ENCODE results near the gene DNM3. TPM values are rescaled to one million over a fixed set of nuclear protein-coding genes. Genes with fewer than 3 reads are reported as not detected.

Gene DNM3
- total RNA-seq, 2 experiments from 2014 or later = 1.6 to 1.8 TPM

DNA sequence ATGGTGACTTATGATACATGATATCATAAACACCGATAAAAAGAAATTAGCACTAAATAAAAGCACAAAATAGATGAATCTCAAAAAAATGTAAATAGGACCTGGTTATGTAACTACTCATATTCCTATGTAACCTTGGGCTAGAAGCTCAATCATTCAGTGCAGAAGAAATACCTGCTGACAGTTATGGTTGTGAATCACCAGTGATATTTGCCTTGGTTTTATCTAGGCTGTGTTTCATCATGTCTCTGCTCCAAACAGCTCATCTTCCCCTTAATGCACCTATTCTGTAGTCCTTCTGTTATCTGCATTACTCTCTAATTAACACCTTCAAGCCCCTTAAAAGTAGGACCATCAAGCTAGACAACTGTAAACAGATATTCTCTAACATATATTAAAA, 618.9 kb downstream of the DNM3 start:
- Mint-ChIP-seq H3K27me3 (no peaks in the 10 kb centered on the region), H3K27ac (no peak overlapping the region), H3K4me1 (ENCODE audit: low read depth) (no peaks in the 10 kb centered on the region), H3K9me3 (no peaks in the 10 kb centered on the region), H3K4me3 (no peak overlapping the region), H3K36me3 (ENCODE audit: low read depth) (no peaks in the 10 kb centered on the region)
- intact Hi-C loops (cut with DNase I, micrococcal nuclease) = no loop called here
- POLR2A ChIA-PET = no interaction called here
- Histone ChIP-seq H3K4me3 (ENCODE audit: low read length) (no peak overlapping the region), H3K4me1 (ENCODE audit: insufficient read depth, low read length) (no peaks in the 10 kb centered on the region), H3K36me3 (ENCODE audit: insufficient read depth, low read length) (no peaks in the 10 kb centered on the region), H3K9me3 (ENCODE audit: control insufficient read depth in 1 of 2, insufficient read depth in 1 of 2, low read length in 2 of 2) (no peaks in the 10 kb centered on the region), H3K27ac (ENCODE audit: low read depth in 1 of 2, low read length in 2 of 2) (no peak overlapping the region), H3K27me3 (ENCODE audit: control insufficient read depth in 1 of 2, insufficient read depth in 2 of 2, low read length in 2 of 2) (no peaks in the 10 kb centered on the region)
- TF ChIP-seq, protein P1, sequence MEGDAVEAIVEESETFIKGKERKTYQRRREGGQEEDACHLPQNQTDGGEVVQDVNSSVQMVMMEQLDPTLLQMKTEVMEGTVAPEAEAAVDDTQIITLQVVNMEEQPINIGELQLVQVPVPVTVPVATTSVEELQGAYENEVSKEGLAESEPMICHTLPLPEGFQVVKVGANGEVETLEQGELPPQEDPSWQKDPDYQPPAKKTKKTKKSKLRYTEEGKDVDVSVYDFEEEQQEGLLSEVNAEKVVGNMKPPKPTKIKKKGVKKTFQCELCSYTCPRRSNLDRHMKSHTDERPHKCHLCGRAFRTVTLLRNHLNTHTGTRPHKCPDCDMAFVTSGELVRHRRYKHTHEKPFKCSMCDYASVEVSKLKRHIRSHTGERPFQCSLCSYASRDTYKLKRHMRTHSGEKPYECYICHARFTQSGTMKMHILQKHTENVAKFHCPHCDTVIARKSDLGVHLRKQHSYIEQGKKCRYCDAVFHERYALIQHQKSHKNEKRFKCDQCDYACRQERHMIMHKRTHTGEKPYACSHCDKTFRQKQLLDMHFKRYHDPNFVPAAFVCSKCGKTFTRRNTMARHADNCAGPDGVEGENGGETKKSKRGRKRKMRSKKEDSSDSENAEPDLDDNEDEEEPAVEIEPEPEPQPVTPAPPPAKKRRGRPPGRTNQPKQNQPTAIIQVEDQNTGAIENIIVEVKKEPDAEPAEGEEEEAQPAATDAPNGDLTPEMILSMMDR (IDR thresholded peaks at IDR 0.05) = no peak
- DNase-seq = no peak
- no peak for ATAC-seq (ENCODE audit: poor library complexity)
- CTCF ChIA-PET = interaction anchor here (1.0 to 1.9 kb wide), 2 partner anchors 10 to 14 kb away, joined by 3 to 11 read pairs; no protein-coding TSS in a partner anchor

DNA sequence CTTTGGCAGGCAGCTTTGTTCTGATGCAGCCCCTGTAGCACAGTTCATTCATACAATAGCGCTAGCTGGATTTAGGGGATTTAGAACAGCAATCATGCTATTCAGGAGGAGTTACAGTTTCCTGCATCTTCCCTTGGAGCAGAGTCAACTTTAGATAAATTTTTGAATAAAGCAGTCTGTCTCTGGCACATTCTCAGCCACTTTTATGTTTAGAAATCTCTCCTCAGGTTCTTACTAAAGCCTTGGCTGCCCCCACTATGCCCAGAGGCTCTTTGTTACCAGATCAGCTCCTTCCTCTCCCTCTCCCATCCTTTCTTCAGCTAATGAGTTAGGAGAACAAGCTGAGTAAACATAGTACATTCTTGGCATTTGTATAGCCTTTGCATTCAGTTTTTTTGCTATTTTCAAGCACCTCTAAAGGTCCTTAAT, 619.6 kb downstream of the DNM3 start:
- Histone ChIP-seq H3K36me3 (ENCODE audit: insufficient read depth, low read length) (no peaks in the 10 kb centered on the region), H3K4me3 (ENCODE audit: low read length) (no peak overlapping the region), H3K9me3 (ENCODE audit: control insufficient read depth in 1 of 2, insufficient read depth in 1 of 2, low read length in 2 of 2) (no peaks in the 10 kb centered on the region), H3K4me1 (ENCODE audit: insufficient read depth, low read length) (no peaks in the 10 kb centered on the region), H3K27ac (ENCODE audit: low read depth in 1 of 2, low read length in 2 of 2) (no peak overlapping the region), H3K27me3 (ENCODE audit: control insufficient read depth in 1 of 2, insufficient read depth in 2 of 2, low read length in 2 of 2) (no peaks in the 10 kb centered on the region)
- TF ChIP-seq, protein P1 (IDR thresholded peaks at IDR 0.05) = no peak
- no peaks in the 10 kb centered on the region for H3K27me3 Mint-ChIP-seq
- intact Hi-C loops (cut with DNase I, micrococcal nuclease) = no loop called here
- H3K9me3 Mint-ChIP-seq = no peaks in the 10 kb centered on the region
- no peak overlapping the region for H3K4me3 Mint-ChIP-seq
- no peak for DNase-seq
- CTCF ChIA-PET = interaction anchor here (1.0 to 1.9 kb wide), 2 partner anchors 11 to 13 kb away, joined by 3 to 11 read pairs; no protein-coding TSS in a partner anchor
- H3K27ac Mint-ChIP-seq = no peak overlapping the region
- no peak for ATAC-seq (ENCODE audit: poor library complexity)
- H3K36me3 Mint-ChIP-seq (ENCODE audit: low read depth) = no peaks in the 10 kb centered on the region
- no peaks in the 10 kb centered on the region for H3K4me1 Mint-ChIP-seq (ENCODE audit: low read depth)
- POLR2A ChIA-PET = interaction anchor here (0.6 kb wide), 1 partner anchor 28 kb away, joined by 3 read pairs; no protein-coding TSS in a partner anchor

Small RNA genes lying within 50 kb of the gene (microRNA-seq; reads per million reads assigned to microRNA genes)
- gene MIR199A2 (ENCODE audit: borderline microRNAs expressed, borderline replicate concordance) = not detected
- gene MIR3120 (ENCODE audit: borderline microRNAs expressed, borderline replicate concordance) = not detected

Other genes starting within 250 kb of the DNM3 start
- under 1 TPM in 1 of 2 experiments, not detected in 1; 0.14 TPM for gene MYOCOS, start 219.3 kb upstream of the DNM3 start, total RNA-seq
- not detected for gene MYOC, start 188.8 kb upstream of the DNM3 start, total RNA-seq
- 10 to 100 TPM in 1 of 2 experiments, 1 to 10 TPM in 1; 8.1 to 12.1 TPM for gene VAMP4, start 99.4 kb upstream of the DNM3 start, total RNA-seq
- gene METTL13, start 59.8 kb upstream of the DNM3 start, total RNA-seq = 1 to 10 TPM; 6.5 to 7.9 TPM

All from CD4-positive, alpha-beta T cell (primary cell).